ENCODE data around the gene RBCK1. TPM values are rescaled to one million over a fixed set of nuclear protein-coding genes. Genes with fewer than 3 reads are reported as not detected.

RBCK1 gene
- polyA plus RNA-seq, 1 donor from 2014 or later: 38.4 TPM

- no peaks in the 10 kb centered on the region for H3K9me3 ChIP-seq (ENCODE audit: low read length)
- no peak overlapping the region for H3K9ac ChIP-seq (ENCODE audit: low read length)
- no peak overlapping the region for H2AFZ ChIP-seq (ENCODE audit: low read depth, low read length)
- H3K9me2 ChIP-seq (ENCODE audit: insufficient read depth, low read length): no peaks in the 10 kb centered on the region
- H3K79me2 ChIP-seq (replicated peaks; ENCODE audit: insufficient read depth, low read length): no peaks in the 10 kb centered on the region
- H3K27ac ChIP-seq (ENCODE audit: low read length): no peak overlapping the region
- H3F3A ChIP-seq (ENCODE audit: insufficient read depth, low read length, poor library complexity, severe bottlenecking): peaks cover 3% of the 10 kb centered on the region
- no peaks in the 10 kb centered on the region for H3K27me3 ChIP-seq (ENCODE audit: insufficient read depth, low read depth, low read length)
- no peaks in the 10 kb centered on the region for H4K20me1 ChIP-seq (ENCODE audit: insufficient read depth)
- H3K4me2 ChIP-seq (ENCODE audit: low read length): no peak overlapping the region
- TF ChIP-seq TAF1 (IDR thresholded peaks at IDR 0.05; ENCODE audit: low read depth): no peak
- TF ChIP-seq SMC3 (conservative IDR thresholded peaks at IDR 0.05; ENCODE audit: poor library complexity): no peak
- TF ChIP-seq, protein P1, sequence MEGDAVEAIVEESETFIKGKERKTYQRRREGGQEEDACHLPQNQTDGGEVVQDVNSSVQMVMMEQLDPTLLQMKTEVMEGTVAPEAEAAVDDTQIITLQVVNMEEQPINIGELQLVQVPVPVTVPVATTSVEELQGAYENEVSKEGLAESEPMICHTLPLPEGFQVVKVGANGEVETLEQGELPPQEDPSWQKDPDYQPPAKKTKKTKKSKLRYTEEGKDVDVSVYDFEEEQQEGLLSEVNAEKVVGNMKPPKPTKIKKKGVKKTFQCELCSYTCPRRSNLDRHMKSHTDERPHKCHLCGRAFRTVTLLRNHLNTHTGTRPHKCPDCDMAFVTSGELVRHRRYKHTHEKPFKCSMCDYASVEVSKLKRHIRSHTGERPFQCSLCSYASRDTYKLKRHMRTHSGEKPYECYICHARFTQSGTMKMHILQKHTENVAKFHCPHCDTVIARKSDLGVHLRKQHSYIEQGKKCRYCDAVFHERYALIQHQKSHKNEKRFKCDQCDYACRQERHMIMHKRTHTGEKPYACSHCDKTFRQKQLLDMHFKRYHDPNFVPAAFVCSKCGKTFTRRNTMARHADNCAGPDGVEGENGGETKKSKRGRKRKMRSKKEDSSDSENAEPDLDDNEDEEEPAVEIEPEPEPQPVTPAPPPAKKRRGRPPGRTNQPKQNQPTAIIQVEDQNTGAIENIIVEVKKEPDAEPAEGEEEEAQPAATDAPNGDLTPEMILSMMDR (IDR thresholded peaks at IDR 0.05; ENCODE audit: poor library complexity, severe bottlenecking): no peak
- TF ChIP-seq EP300 (conservative IDR thresholded peaks at IDR 0.05; ENCODE audit: poor library complexity, severe bottlenecking): no peak
- no peak for TF ChIP-seq POLR2AphosphoS5 (IDR thresholded peaks at IDR 0.05)
- no peak for TF ChIP-seq REST (IDR thresholded peaks at IDR 0.05; ENCODE audit: borderline replicate concordance)
- TF ChIP-seq MXI1 (conservative IDR thresholded peaks at IDR 0.05; ENCODE audit: poor library complexity, severe bottlenecking): no peak
- no peak for TF ChIP-seq RAD21 (conservative IDR thresholded peaks at IDR 0.05)
- TF ChIP-seq EZH2 (IDR thresholded peaks at IDR 0.05; ENCODE audit: borderline replicate concordance, insufficient read depth, low read length, poor library complexity, severe bottlenecking): no peak
- no peaks in the 10 kb centered on the region for H3K36me3 ChIP-seq (ENCODE audit: insufficient read depth, low read length)
- H3K4me3 ChIP-seq (ENCODE audit: low read length): no peak overlapping the region
Observed at GRCh38 chr20:401682-402495, 6.2 kb upstream of the RBCK1 start.

- H3K79me2 ChIP-seq (replicated peaks; ENCODE audit: insufficient read depth, low read length): peaks cover 3% of the 10 kb centered on the region
- H4K20me1 ChIP-seq (ENCODE audit: insufficient read depth): no peaks in the 10 kb centered on the region
- H2AFZ ChIP-seq (ENCODE audit: low read depth, low read length): no peak overlapping the region
- peaks cover 5% of the 10 kb centered on the region for H3F3A ChIP-seq (ENCODE audit: insufficient read depth, low read length, poor library complexity, severe bottlenecking)
- no peaks in the 10 kb centered on the region for H3K9me2 ChIP-seq (ENCODE audit: insufficient read depth, low read length)
- no peak overlapping the region for H3K4me2 ChIP-seq (ENCODE audit: low read length)
- no peak overlapping the region for H3K4me3 ChIP-seq (ENCODE audit: low read length)
- TF ChIP-seq SMC3 (conservative IDR thresholded peaks at IDR 0.05; ENCODE audit: poor library complexity): no peak
- TF ChIP-seq EP300 (conservative IDR thresholded peaks at IDR 0.05; ENCODE audit: poor library complexity, severe bottlenecking): no peak
- no peak for TF ChIP-seq TAF1 (IDR thresholded peaks at IDR 0.05; ENCODE audit: low read depth)
- TF ChIP-seq, protein P1 (IDR thresholded peaks at IDR 0.05; ENCODE audit: poor library complexity, severe bottlenecking): no peak
- no peak for TF ChIP-seq EZH2 (IDR thresholded peaks at IDR 0.05; ENCODE audit: borderline replicate concordance, insufficient read depth, low read length, poor library complexity, severe bottlenecking)
- no peak for TF ChIP-seq MXI1 (conservative IDR thresholded peaks at IDR 0.05; ENCODE audit: poor library complexity, severe bottlenecking)
- no peak for TF ChIP-seq RAD21 (conservative IDR thresholded peaks at IDR 0.05)
- TF ChIP-seq POLR2AphosphoS5 (IDR thresholded peaks at IDR 0.05): no peak
- TF ChIP-seq REST (IDR thresholded peaks at IDR 0.05; ENCODE audit: borderline replicate concordance): no peak
- H3K9me3 ChIP-seq (ENCODE audit: low read length): no peaks in the 10 kb centered on the region
- no peaks in the 10 kb centered on the region for H3K27me3 ChIP-seq (ENCODE audit: insufficient read depth, low read depth, low read length)
- H3K9ac ChIP-seq (ENCODE audit: low read length): no peak overlapping the region
- no peak overlapping the region for H3K27ac ChIP-seq (ENCODE audit: low read length)
- no peaks in the 10 kb centered on the region for H3K36me3 ChIP-seq (ENCODE audit: insufficient read depth, low read length)
Observed at GRCh38 chr20:402496-402885, 5.6 kb upstream of the RBCK1 start.

Measured in neural cell (in vitro differentiated cells).